Measurements from ENCODE around the gene TUBG1. TPM values are rescaled to one million over a fixed set of nuclear protein-coding genes. Genes with fewer than 3 reads are reported as not detected.

Gene TUBG1
- polyA plus RNA-seq, 1 of the 3 experiments (the other 2 are of a cell fraction), result 145 TPM

- peak overlapping the region; percentile 32 to 40 for H3K4me3 ChIP-seq (ENCODE audit: low read depth in 2 of 2, low read length in 1 of 2)
- no peaks in the 10 kb centered on the region for H3K9me3 ChIP-seq
- no peaks in the 10 kb centered on the region for H3K79me2 ChIP-seq (ENCODE audit: insufficient read depth)
- H3K9me2 ChIP-seq, result no peaks in the 10 kb centered on the region
- H2AFZ ChIP-seq (ENCODE audit: low read depth), result peak overlapping the region; percentile 99
- H3K27ac ChIP-seq (ENCODE audit: low read depth in 2 of 2, low read length in 1 of 2), result peak overlapping the region; percentile 87 to 93
- peak; percentile 83 for DNase-seq
- no peaks in the 10 kb centered on the region for H3K27me3 ChIP-seq (ENCODE audit: insufficient read depth)
- H3K9ac ChIP-seq, result peak overlapping the region; percentile 58
- H3K4me1 ChIP-seq (ENCODE audit: control insufficient read depth in 1 of 2, insufficient read depth in 2 of 2, low read depth in 1 of 2, low read length in 1 of 2), result peaks cover 0 to 12% of the 10 kb centered on the region in 2 experiments; a peak in 1 of 4 replicates
- H3K36me3 ChIP-seq (replicated peaks in 1 of 2; ENCODE audit: control insufficient read depth in 1 of 2, insufficient read depth in 2 of 2, low read length in 1 of 2), result no peaks in the 10 kb centered on the region
- WGBS (ENCODE audit: low lambda C conversion rate), result 34% methylated on average over 41 of the region's 42 CpGs
- H3K4me2 ChIP-seq, result peak overlapping the region; percentile 71
- no peaks in the 10 kb centered on the region for H4K20me1 ChIP-seq (ENCODE audit: insufficient read depth)
- POLR2A ChIA-PET, result interaction anchor here (1.1 to 3.1 kb wide), 11 partner anchors 8 to 75 kb away, joined by 3 to 22 read pairs (median 8); partner anchors contain the start of genes PLEKHH3, RETREG3 and TUBG1
- CTCF ChIA-PET, result interaction anchor here (0.9 to 2.5 kb wide), 9 partner anchors 10 to 109 kb away, joined by 3 to 13 read pairs (median 5); partner anchors contain the start of genes PLEKHH3 and PSMC3IP
- H3F3A ChIP-seq (replicated peaks; ENCODE audit: insufficient read depth), result peaks cover 20% of the 10 kb centered on the region
- no peak for TF ChIP-seq USF2 (IDR thresholded peaks at IDR 0.05; ENCODE audit: borderline replicate concordance, low read depth, low read length)
- peak; percentile 94 for TF ChIP-seq TCF12 (IDR thresholded peaks at IDR 0.05)
- TF ChIP-seq, protein P1, sequence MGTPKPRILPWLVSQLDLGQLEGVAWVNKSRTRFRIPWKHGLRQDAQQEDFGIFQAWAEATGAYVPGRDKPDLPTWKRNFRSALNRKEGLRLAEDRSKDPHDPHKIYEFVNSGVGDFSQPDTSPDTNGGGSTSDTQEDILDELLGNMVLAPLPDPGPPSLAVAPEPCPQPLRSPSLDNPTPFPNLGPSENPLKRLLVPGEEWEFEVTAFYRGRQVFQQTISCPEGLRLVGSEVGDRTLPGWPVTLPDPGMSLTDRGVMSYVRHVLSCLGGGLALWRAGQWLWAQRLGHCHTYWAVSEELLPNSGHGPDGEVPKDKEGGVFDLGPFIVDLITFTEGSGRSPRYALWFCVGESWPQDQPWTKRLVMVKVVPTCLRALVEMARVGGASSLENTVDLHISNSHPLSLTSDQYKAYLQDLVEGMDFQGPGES (IDR thresholded peaks at IDR 0.05; ENCODE audit: low read depth, low read length), result no peak
- peak in 1 of 2 experiments; percentile 97; a peak in 3 of 4 replicates for TF ChIP-seq EP300 (IDR thresholded peaks at IDR 0.05; ENCODE audit: borderline replicate concordance in 1 of 2, low read depth in 1 of 2, low read length in 1 of 2)
- TF ChIP-seq MXI1 (IDR thresholded peaks at IDR 0.05; ENCODE audit: low read depth, low read length), result peak; percentile 79
- no peak for TF ChIP-seq USF1 (IDR thresholded peaks at IDR 0.05; ENCODE audit: borderline replicate concordance, low read depth)
- TF ChIP-seq MEF2A (IDR thresholded peaks at IDR 0.05; ENCODE audit: borderline replicate concordance, low read depth), result no peak
- TF ChIP-seq MAX (IDR thresholded peaks at IDR 0.05; ENCODE audit: low read depth), result no peak; the same call in 1 of the 2 replicates
- TF ChIP-seq RCOR1 (IDR thresholded peaks at IDR 0.05; ENCODE audit: low read length), result peak; percentile 99
- no peak for TF ChIP-seq FOSL2 (IDR thresholded peaks at IDR 0.05; ENCODE audit: borderline replicate concordance, low read depth)
- no peak for TF ChIP-seq GABPA (IDR thresholded peaks at IDR 0.05; ENCODE audit: low read depth)
- TF ChIP-seq JUND (IDR thresholded peaks at IDR 0.05), result no peak
- no peak for TF ChIP-seq FOXM1 (IDR thresholded peaks at IDR 0.05; ENCODE audit: low read depth)
- no peak for TF ChIP-seq RFX5 (IDR thresholded peaks at IDR 0.05; ENCODE audit: low read length)
- TF ChIP-seq FOXJ3 (CRISPR knock-in tag; IDR thresholded peaks at IDR 0.05), result peak; percentile 74
- TF ChIP-seq RAD21 (IDR thresholded peaks at IDR 0.05; ENCODE audit: low read length), result 0 out of 2 replicates have a peak, but pooled peaks have one; percentile 25
- TF ChIP-seq YY1 (IDR thresholded peaks at IDR 0.05; ENCODE audit: low read depth), result no peak
- TF ChIP-seq GATA2 (CRISPR knock-in tag; IDR thresholded peaks at IDR 0.05), result peak; percentile 98
- peak; percentile 96 for TF ChIP-seq CHD2 (IDR thresholded peaks at IDR 0.05; ENCODE audit: low read length, partially characterized antibody)
- no peak for TF ChIP-seq NRF1 (IDR thresholded peaks at IDR 0.05; ENCODE audit: low read depth, low read length)
- TF ChIP-seq PBX3 (IDR thresholded peaks at IDR 0.05), result peak; percentile 52
- peak; percentile 59 for TF ChIP-seq TAF1 (IDR thresholded peaks at IDR 0.05; ENCODE audit: borderline replicate concordance, low read depth, low read length)
- no peak for TF ChIP-seq SMC3 (IDR thresholded peaks at IDR 0.05; ENCODE audit: low read depth, low read length)
- TF ChIP-seq NFIC (IDR thresholded peaks at IDR 0.05; ENCODE audit: borderline replicate concordance), result peak; percentile 40; the same call in 1 of the 2 replicates
- no peak for TF ChIP-seq ELF1 (IDR thresholded peaks at IDR 0.05)
- peak; percentile 52; the same call in 1 of the 2 replicates for TF ChIP-seq SIN3A (IDR thresholded peaks at IDR 0.05; ENCODE audit: borderline replicate concordance, low read depth, low read length)
- TF ChIP-seq TEAD4 (IDR thresholded peaks at IDR 0.05; ENCODE audit: borderline replicate concordance, insufficient read depth), result no peak
- no peak for TF ChIP-seq EZH2phosphoT487 (IDR thresholded peaks at IDR 0.05; ENCODE audit: borderline replicate concordance, low read depth)
Measured at GRCh38 chr17:42653179-42654124, 44.0 kb downstream of the TUBG1 start.

Data from SK-N-SH (cell line).